Liver (tissue), 3 donors: ENCODE measurements around the gene ARMH3.

Experiments
- FOXA1 ChIP-seq: IDR thresholded peaks from 2 replicates; pipeline ENCODE4 v1.6.1; 2016; ENCODE audit warnings: antibody characterized with exemption
- GABPA ChIP-seq, 2 donors: IDR thresholded peaks in 1 of 2; conservative IDR thresholded peaks in 1 of 2; 2 replicates each; pipeline ENCODE4 v1.6.1; 2016; ENCODE audit warnings: antibody characterized with exemption in 2 of 2, mild to moderate bottlenecking in 1 of 2, moderate library complexity in 1 of 2
- SP1 ChIP-seq: IDR thresholded peaks from 2 replicates; pipeline ENCODE4 v1.6.1; 2018; ENCODE audit warnings: antibody characterized with exemption, mild to moderate bottlenecking
- TAF1 ChIP-seq: conservative IDR thresholded peaks from 2 replicates; pipeline ENCODE4 v1.6.1; 2016; ENCODE audit warnings: antibody characterized with exemption, mild to moderate bottlenecking
- YY1 ChIP-seq: IDR thresholded peaks from 2 replicates; pipeline ENCODE4 v1.6.1; 2016; ENCODE audit warnings: antibody characterized with exemption, mild to moderate bottlenecking
- TF ChIP-seq, protein P1 (sequence below): IDR thresholded peaks from 2 replicates; pipeline ENCODE4 v1.6.1; 2016; ENCODE audit warnings: antibody characterized with exemption
- TF ChIP-seq, protein P2 (sequence below): fragments of 150-350 bp; IDR thresholded peaks from 2 replicates; pipeline ENCODE4 v1.5.1; 2017; ENCODE audit warnings: improper control_type of control experiment, low read depth, low read length; ENCODE audit not compliant: missing input control
- TF ChIP-seq, protein P3 (sequence below): IDR thresholded peaks from 2 replicates; pipeline ENCODE4 v1.6.1; 2016; ENCODE audit warnings: antibody characterized with exemption, mild to moderate bottlenecking
- donor health status: healthy.
- donor health status: healthy.

DNA sequence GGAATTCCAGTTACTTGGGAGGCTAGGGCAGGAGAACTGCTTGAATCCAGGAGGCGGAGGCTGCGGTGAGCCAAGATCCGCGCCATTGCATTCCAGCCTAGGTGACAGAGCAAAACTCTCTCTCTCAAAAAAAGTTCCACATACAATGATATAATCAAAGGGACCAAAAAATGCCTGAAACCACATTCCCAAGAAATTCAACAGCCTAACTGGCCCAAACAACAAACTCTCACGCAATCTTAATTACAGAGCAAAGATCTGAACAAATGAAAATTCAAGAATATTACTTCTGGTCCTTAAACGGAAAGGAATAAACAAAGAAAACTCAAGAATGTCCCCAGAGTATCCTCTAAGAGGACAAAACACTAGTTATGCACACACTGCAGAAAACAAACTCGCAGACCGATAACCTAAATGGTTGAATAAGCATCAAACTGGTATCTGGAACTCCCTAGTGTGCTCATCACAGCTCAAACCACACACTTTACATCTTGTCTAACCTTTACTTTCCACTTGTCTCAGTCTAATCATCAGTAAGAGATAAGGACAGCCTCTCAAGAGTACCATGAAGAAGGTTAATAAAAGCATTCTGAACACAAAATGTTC lies 241.4 kb downstream of the ARMH3 start:
- TF ChIP-seq, protein P1, sequence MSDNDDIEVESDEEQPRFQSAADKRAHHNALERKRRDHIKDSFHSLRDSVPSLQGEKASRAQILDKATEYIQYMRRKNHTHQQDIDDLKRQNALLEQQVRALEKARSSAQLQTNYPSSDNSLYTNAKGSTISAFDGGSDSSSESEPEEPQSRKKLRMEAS: no peak
- TF ChIP-seq, protein P2, sequence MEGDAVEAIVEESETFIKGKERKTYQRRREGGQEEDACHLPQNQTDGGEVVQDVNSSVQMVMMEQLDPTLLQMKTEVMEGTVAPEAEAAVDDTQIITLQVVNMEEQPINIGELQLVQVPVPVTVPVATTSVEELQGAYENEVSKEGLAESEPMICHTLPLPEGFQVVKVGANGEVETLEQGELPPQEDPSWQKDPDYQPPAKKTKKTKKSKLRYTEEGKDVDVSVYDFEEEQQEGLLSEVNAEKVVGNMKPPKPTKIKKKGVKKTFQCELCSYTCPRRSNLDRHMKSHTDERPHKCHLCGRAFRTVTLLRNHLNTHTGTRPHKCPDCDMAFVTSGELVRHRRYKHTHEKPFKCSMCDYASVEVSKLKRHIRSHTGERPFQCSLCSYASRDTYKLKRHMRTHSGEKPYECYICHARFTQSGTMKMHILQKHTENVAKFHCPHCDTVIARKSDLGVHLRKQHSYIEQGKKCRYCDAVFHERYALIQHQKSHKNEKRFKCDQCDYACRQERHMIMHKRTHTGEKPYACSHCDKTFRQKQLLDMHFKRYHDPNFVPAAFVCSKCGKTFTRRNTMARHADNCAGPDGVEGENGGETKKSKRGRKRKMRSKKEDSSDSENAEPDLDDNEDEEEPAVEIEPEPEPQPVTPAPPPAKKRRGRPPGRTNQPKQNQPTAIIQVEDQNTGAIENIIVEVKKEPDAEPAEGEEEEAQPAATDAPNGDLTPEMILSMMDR: no peak
- TF ChIP-seq TAF1: no peak
- TF ChIP-seq GABPA (IDR thresholded peaks at IDR 0.05 in 1 of 2, conservative IDR thresholded peaks at IDR 0.05 in 1 of 2): no peak
- TF ChIP-seq YY1: no peak
- TF ChIP-seq FOXA1: no peak
- TF ChIP-seq, protein P3, sequence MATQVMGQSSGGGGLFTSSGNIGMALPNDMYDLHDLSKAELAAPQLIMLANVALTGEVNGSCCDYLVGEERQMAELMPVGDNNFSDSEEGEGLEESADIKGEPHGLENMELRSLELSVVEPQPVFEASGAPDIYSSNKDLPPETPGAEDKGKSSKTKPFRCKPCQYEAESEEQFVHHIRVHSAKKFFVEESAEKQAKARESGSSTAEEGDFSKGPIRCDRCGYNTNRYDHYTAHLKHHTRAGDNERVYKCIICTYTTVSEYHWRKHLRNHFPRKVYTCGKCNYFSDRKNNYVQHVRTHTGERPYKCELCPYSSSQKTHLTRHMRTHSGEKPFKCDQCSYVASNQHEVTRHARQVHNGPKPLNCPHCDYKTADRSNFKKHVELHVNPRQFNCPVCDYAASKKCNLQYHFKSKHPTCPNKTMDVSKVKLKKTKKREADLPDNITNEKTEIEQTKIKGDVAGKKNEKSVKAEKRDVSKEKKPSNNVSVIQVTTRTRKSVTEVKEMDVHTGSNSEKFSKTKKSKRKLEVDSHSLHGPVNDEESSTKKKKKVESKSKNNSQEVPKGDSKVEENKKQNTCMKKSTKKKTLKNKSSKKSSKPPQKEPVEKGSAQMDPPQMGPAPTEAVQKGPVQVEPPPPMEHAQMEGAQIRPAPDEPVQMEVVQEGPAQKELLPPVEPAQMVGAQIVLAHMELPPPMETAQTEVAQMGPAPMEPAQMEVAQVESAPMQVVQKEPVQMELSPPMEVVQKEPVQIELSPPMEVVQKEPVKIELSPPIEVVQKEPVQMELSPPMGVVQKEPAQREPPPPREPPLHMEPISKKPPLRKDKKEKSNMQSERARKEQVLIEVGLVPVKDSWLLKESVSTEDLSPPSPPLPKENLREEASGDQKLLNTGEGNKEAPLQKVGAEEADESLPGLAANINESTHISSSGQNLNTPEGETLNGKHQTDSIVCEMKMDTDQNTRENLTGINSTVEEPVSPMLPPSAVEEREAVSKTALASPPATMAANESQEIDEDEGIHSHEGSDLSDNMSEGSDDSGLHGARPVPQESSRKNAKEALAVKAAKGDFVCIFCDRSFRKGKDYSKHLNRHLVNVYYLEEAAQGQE: no peak
- no peak for TF ChIP-seq SP1
